Measurements from ENCODE around the gene ZNF862. TPM values are rescaled to one million over a fixed set of nuclear protein-coding genes. Genes with fewer than 3 reads are reported as not detected.

ZNF862 gene
- total RNA-seq, 1 experiment from 2014 or later, result 1.9 TPM

DNA sequence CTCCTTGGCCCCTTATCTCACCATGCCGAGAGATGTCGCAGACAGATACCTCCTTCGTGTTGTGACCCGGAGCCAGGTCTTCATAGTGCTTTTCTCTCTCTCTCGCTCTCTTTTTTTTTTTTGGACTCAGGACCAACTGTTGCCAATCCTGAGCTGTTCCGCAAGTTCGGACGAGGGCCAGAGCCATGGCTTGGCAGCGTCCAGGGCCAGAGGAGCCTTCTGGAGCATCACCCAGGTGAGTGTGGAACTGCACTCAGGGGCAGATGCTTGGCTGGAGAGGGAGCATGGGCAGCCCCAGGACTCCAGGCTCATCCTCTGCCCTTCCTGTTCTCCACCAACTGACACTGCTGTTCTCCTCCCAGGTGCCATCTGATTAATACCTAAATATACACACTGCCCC lies 7.8 kb downstream of the ZNF862 start:
- H4K91ac ChIP-seq (ENCODE audit: insufficient read length, low read depth, low read length), result no peak overlapping the region
- H3K27ac ChIP-seq (ENCODE audit: insufficient read length, low read depth, low read length), result no peak overlapping the region
- H3K27me3 ChIP-seq (ENCODE audit: insufficient read depth, low read length), result 0 out of 2 replicates have a peak, but pooled peaks cover 2% of the 10 kb centered on the region
- DNase-seq, result no peak
- no peaks in the 10 kb centered on the region for H3K4me1 ChIP-seq (ENCODE audit: insufficient read depth, low read length)
- no peak overlapping the region for H3K18ac ChIP-seq (ENCODE audit: insufficient read length, low read depth, low read length)
- Mint-ChIP-seq H3K4me3 (no peak overlapping the region), H3K4me1 (peaks cover 7 to 9% of the 10 kb centered on the region in 2 experiments), H3K36me3 (ENCODE audit: insufficient read depth in 1 of 3, low read depth in 3 of 3) (no peaks in the 10 kb centered on the region), H3K27me3 (ENCODE audit: low read depth) (peaks cover 34% of the 10 kb centered on the region), H3K27ac (no peak overlapping the region), H3K9me3 (no peaks in the 10 kb centered on the region)
- TF ChIP-seq, protein P1, sequence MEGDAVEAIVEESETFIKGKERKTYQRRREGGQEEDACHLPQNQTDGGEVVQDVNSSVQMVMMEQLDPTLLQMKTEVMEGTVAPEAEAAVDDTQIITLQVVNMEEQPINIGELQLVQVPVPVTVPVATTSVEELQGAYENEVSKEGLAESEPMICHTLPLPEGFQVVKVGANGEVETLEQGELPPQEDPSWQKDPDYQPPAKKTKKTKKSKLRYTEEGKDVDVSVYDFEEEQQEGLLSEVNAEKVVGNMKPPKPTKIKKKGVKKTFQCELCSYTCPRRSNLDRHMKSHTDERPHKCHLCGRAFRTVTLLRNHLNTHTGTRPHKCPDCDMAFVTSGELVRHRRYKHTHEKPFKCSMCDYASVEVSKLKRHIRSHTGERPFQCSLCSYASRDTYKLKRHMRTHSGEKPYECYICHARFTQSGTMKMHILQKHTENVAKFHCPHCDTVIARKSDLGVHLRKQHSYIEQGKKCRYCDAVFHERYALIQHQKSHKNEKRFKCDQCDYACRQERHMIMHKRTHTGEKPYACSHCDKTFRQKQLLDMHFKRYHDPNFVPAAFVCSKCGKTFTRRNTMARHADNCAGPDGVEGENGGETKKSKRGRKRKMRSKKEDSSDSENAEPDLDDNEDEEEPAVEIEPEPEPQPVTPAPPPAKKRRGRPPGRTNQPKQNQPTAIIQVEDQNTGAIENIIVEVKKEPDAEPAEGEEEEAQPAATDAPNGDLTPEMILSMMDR (conservative IDR thresholded peaks at IDR 0.05), result no peak
- no peak overlapping the region for H3K4ac ChIP-seq (ENCODE audit: low read depth, low read length)
- no peaks in the 10 kb centered on the region; the same call in 1 of the 2 replicates for H3K79me2 ChIP-seq (ENCODE audit: insufficient read depth, low read length)
- H3K4me2 ChIP-seq (ENCODE audit: insufficient read depth, insufficient read length, low read length), result no peak overlapping the region
- no peak overlapping the region for H2BK15ac ChIP-seq (ENCODE audit: low read depth, low read length)
- H2BK120ac ChIP-seq (ENCODE audit: low read depth, low read length, poor library complexity, severe bottlenecking), result no peak overlapping the region
- no peaks in the 10 kb centered on the region for H3K23me2 ChIP-seq (ENCODE audit: insufficient read length, low read depth, low read length, poor library complexity, severe bottlenecking)
- H4K8ac ChIP-seq (replicated peaks; ENCODE audit: insufficient read length, low read depth, low read length), result no peak overlapping the region
- H3K14ac ChIP-seq (ENCODE audit: insufficient read depth, low read length), result no peak overlapping the region
- no peaks in the 10 kb centered on the region for H3K9me3 ChIP-seq (ENCODE audit: control insufficient read depth, low read depth, low read length)
- no peak overlapping the region for H2BK20ac ChIP-seq (ENCODE audit: low read depth, low read length, poor library complexity, severe bottlenecking)
- no peak overlapping the region for H4K5ac ChIP-seq (ENCODE audit: insufficient read length, low read depth, low read length)
- H2AFZ ChIP-seq (ENCODE audit: low read length), result no peak overlapping the region
- WGBS (ENCODE audit: extremely low coverage, insufficient read length, low lambda C conversion rate), result no CpG with 5 or more reads among the region's 9 CpGs
- no peak overlapping the region for H3K9ac ChIP-seq (ENCODE audit: extremely low read depth, insufficient read length, low read length)
- no peak overlapping the region for H2BK12ac ChIP-seq (ENCODE audit: insufficient read length, low read depth, low read length)
- H3K56ac ChIP-seq (ENCODE audit: insufficient read length, low read depth, low read length), result no peak overlapping the region
- H3T11ph ChIP-seq (ENCODE audit: low read length), result no peak overlapping the region
- no peak overlapping the region for H2BK5ac ChIP-seq (ENCODE audit: insufficient read length, low read length)
- no peak overlapping the region for H3K23ac ChIP-seq (ENCODE audit: insufficient read length, low read depth, low read length)
- H2AK5ac ChIP-seq (ENCODE audit: insufficient read length, low read length), result no peak overlapping the region
- H4K20me1 ChIP-seq (ENCODE audit: control insufficient read depth, insufficient read depth, insufficient read length), result no peaks in the 10 kb centered on the region
- H3K79me1 ChIP-seq (ENCODE audit: insufficient read depth, low read depth, low read length, poor library complexity, severe bottlenecking), result no peaks in the 10 kb centered on the region

Measured in H9 (cell line).